Stimulated activated CD8-positive, alpha-beta memory T cell treated with anti-CD3 and anti-CD28 coated beads, Interleukin-4, amount 100 ng/mL, for 1 hour (primary cell): ENCODE measurements around the gene SDSL.

Experiments
- DNase-seq, 2 donors: peaks; one replicate each; pipeline ENCODE4 v3.0.0-alpha.2; 2020; ENCODE audit warnings: low read depth in 2 of 2, low spot score in 1 of 2

The SDSL gene, protein sequence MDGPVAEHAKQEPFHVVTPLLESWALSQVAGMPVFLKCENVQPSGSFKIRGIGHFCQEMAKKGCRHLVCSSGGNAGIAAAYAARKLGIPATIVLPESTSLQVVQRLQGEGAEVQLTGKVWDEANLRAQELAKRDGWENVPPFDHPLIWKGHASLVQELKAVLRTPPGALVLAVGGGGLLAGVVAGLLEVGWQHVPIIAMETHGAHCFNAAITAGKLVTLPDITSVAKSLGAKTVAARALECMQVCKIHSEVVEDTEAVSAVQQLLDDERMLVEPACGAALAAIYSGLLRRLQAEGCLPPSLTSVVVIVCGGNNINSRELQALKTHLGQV

DNA sequence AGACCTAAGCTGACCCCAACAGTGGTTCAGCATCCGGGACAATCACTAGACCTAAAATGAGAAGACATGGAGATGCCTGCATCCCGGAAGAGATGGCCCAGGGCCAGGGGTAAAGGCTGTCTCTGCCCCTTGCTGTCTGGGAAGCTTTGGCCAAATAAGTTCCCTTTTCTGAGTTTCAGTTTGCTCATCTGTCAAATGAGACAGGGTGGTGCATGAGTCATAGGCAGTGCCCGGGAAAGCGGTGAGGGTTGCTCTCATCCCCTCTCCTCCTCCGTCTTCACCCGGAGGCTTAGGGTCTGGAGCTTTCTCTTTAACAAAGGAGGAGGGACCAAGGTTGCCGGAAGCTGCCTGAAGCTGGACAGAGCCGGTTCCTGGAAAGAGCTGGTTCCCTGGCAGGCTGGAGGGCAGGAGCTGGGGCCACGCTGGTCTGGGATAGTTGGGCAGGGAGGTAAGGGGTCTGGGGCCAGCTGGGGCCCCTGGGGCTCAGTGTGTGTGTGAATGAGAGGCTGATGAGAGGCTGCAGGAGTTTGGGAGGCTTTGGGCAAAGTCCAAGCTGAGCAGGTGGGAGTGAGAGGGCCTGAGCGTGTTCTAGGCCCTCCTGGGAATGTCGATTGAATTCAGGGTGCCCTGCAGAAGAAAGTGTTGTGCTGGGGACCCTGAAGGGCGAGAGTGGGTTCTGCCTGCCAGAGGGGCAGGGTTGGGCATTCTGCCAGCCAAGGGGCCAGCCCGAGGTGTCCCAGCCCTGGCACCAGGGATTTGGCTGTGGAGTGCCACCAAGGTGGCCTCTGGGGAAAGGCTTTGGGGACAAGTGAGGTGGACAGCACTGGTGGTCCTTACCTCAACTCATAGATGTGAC lies at the start of gene SDSL:
TSS of gene SDSL (plus strand) at position 351 of the 856 bp plus-strand sequence. CDS start 5,603 bp downstream, outside the sequence.
- DNase-seq = no peak

DNA sequence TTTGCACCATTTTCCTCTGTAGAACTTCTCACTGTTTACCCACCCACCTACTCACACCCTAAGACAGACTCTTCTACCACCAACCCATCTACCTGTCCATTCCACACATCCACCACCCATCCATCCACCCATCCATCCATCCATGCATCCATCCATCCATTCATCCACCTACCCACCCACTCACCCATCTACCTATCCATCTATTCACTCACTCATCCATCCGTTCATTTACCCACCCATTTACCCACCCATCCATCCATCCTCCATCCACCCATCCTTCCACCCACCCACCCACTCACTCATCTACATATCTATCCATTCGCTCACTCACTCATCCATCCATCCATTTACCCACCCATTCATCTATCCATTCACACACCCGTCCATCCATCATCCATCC lies 48.7 kb upstream of the SDSL start:
- DNase-seq = no peak

DNA sequence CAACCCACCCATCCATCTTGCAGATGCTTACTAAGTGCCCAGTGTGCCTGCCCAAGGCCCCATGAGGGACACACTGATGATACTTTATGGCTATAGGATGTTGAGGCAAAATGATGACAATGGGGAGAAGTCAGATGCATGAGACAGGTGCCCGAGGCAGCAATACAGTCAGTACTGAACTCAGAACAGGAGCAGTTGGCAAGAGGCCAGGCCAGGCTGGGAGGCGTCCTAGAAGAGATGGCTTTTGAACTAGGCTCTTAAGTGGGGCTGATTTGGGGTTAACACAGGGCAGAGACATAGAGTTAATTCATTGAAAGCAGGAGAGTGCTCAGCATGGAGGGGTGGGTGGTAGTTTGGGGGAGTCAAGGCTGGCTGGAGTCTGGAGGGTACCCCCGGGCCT lies 48.2 kb upstream of the SDSL start:
- no peak for DNase-seq

DNA sequence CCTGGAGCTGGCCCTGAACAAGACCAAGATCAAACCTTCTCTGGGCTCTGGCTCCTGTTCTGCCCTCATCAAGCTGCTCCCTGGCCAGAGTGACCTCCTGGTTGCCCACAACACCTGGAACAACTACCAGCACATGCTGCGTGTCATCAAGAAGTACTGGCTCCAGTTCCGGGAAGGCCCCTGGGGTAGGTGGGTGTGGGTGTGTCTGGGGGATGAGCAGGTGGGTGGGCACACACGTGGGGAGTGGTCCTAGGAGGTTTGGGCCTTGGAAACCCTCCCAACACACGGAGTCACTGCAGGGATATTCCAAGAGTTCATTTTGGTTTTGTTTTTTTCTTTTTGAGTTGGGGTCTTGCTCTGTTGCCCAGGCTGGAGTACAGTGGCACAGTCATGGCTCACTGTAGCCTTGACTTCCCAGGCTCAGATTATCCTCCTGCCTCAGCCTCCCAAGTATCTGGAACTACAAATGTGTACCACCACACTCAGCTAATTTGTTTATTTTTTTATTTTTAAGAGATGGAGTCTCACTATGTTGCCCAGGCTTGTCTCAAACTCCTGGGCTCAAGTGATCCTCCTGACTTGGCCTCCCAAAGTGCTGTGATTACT lies 47.3 kb upstream of the SDSL start:
- DNase-seq = no peak

DNA sequence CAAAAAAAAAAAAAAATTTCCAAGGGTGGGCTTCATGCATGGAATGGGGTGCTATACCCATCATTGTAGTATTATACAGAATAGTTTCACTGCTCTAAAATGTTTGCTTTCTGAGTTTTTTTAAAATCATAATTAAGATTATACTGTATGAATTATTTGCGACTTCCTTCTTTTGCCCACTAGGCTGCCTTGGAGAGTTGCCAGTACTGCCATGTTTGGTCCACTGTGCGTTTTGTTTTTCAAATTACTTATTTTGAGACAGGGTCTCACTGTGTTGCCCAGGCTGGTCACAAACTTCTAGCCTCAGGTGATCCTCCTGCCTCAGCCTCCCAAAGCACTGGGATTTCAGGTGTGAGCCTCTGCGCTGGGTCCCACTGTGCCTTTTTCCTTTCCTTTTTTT lies 43.9 kb upstream of the SDSL start:
- DNase-seq = no peak

DNA sequence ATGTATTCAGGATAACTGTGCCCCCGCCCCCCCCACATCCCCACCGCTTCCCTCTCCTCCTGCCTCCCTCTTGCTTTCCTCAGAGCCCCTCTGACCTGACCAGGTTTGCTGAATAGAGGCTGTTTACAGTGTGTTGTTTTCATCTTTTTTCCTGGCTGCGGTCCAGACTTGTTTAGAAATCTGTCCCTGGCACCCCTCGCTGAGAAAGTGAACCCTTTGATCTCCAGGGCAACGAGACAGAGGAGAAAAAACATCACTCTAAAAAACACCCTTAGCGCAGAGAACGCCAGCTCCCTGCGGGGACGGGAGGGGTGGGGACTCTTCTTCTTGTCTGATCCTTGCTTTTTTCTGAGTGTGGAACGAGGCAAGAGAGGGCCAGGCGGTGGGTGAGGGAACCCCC lies 41.0 kb upstream of the SDSL start:
- no peak for DNase-seq

DNA sequence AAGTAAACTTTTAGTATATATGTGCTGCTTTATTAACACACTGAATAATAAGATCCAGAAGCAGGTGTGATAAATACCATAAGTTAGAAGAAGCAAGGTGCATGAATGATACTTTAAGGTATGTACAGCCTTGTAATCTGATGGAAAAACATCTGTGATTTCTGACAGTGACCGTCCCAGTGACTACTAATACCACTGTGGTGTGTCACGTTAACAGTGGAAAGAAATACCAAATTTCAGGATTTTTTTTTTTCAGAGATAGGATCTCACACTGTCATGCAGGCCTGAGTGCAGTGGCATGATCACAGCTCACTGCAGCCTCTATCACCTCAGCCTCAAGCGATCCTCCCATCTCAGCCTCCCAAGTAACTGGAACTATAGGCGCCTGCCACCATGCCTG lies 40.0 kb upstream of the SDSL start:
- no peak for DNase-seq

DNA sequence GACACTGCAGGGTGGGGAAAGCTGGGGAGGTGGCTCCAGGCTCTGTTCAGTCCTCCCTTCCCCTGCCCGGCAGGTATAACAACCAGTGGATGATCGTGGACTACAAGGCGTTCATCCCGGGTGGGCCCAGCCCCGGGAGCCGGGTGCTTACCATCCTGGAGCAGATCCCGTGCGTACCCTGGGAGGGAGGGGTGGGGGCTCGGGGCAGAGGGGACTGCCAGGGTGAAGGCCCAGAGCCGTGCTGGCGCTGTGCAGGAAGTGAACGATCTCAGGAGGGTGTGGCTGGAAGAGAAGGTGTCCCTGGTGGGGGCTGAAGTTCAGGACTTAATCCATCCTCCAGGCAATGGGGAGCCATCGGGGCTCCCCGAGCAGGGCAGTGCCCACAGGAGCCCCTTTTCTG lies 37.4 kb upstream of the SDSL start:
- DNase-seq = no peak

DNA sequence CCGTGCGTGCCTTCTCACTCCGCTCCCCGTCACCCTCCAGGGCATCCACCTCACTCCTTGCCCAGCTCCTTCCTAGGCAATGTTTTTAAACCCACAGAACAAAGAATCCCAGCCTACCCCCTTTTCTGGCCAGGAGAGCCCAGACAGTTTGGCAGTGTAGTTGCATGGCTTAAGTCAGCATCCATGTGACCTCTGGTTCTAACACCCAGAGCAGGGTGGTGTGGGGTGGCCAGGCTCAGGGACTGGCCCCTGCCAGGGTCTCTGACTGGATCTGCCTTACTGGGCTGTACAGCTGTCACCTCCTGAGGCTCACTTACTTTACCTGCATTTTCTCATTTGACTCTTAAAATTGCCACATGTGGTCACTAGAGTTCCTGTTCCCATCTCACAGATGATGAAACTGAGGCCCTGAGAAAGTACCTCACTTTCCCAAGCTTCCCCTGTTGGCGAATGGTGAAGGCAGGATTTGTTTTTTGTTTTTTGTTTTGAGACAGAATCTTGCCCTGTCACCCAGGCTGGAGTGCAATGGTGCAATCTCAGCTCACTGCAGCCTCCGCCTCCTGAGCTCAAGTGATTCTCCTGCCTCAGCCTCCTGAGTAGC lies 36.8 kb upstream of the SDSL start:
- no peak for DNase-seq

- DNase-seq = no peak
Measured at GRCh38 chr12:113386866-113387566, 35.2 kb upstream of the SDSL start.

DNA sequence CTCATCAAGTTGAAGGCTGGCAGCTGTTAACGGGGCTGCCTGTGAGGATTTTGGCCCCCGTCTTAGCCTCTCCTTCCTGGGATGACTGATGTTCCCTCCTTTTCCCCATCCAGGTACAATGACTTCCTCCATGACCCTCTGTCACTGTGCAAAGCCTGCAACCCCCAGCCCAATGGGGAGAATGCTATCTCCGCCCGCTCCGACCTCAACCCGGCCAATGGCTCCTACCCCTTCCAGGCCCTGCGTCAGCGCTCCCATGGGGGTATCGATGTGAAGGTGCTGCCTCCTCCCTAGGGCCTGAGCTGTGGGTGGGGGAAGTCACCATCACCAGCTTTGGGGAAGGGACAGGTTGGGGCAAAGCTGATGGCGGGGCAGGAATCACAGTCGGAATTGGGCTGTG lies 34.5 kb upstream of the SDSL start:
- no peak for DNase-seq

DNA sequence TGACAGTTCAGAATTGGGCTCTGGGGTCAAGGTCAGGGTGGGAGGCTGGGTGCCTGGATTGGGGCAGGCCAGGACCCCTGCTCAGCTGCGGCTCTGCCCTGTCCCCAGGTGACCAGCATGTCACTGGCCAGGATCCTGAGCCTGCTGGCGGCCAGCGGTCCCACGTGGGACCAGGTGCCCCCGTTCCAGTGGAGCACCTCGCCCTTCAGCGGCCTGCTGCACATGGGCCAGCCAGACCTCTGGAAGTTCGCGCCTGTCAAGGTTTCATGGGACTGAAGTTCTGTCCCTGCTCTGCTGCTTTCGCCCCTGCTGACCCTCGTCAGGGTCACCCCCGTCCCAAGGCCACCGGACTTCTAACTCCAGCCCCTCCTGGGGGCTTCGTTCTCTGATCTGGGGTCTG lies 33.8 kb upstream of the SDSL start:
- DNase-seq = no peak

DNA sequence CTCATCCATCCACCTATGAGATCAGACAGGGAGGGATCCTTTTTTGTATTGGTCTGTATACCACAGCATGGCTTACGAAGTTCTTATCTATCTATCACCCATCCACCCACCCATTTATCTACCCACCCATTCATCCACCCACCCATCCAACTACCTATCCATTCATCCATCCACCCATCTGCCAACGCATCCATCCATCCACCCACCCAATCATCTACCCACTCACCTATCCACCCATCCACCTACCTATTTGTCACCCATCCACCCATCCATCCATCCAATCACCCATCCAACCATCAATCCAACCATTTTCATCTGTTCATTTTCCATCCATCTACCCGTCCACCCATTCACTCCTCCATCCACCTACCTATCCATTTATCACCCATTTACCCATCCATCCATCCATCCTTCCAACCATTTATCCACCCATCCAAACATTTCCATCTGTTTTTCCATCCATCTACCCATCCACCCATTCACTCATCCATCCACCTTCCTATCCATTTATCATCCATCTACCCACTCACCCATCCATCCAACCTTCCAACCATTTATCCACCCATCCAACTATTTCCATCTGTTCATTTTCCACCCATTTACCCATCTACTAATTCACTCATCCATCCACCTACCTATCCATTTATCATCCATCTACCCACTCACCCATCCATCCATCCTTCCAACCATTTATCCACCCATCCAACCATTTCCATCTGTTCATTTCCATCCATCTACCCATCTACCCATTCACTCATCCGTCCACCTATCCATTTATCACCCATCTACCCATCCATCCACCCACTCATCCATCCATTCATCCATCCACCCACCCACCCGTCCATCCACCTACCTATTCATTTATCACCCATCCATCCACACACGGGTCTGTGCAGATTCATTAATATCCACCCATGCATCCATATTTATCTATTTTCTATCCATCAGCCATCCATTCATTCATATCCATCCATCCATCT lies 31.8 kb upstream of the SDSL start:
- DNase-seq = no peak

DNA sequence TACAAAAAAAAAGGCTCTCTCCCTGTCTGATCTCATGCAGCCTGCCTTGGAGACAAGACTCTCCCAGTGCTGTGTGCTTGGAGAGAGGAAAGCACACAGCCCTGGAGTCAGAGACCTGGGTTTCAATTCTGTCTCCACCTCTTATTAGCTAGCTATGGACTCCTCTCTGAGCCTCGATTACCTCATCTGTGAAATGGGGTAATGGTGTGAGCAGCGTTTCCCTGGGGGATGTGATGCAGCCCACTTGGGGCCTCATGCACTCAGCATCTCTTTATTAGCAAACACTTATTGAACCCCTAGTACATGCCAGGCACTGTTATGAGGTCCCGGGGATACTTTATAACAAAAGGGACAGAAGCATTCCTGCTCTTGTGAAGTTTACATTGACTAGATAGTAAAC lies 31.0 kb upstream of the SDSL start:
- no peak for DNase-seq

GRCh38 chr12:113391650-113392337 lies 30.4 kb upstream of the SDSL start:
- DNase-seq = no peak

- DNase-seq = no peak
Measured at GRCh38 chr12:113392520-113392919, 29.7 kb upstream of the SDSL start.

DNA sequence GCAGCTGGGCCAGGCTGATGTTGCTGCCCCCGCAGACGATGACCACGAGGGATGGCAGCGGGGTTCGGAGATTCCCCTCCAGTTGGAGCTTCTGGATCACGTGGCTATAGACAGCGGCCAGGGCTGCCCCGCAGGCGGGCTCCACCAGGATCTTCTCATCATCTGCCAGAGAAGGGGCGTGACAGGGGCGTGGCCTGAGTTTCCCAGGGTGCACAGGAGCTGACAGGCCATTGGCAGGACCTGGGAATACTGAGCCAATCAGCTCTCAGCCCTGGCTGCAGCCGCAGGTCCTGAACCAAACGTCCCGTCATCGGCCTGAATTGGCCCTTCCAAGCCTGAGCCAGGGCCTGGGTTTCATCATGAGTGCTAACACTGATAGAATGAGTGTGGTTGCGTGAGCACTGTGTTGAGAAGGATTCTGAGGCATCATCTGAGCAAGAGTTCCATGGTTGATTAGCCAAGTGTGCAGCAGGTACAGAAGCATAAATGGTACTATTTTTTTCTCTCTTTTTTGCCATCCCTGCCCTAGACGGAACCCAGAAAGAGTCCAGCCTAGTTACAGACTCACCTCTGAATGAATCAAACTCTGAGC lies 29.1 kb upstream of the SDSL start:
- DNase-seq = no peak

- DNase-seq = no peak
Measured at GRCh38 chr12:113393749-113394148, 28.4 kb upstream of the SDSL start.

DNA sequence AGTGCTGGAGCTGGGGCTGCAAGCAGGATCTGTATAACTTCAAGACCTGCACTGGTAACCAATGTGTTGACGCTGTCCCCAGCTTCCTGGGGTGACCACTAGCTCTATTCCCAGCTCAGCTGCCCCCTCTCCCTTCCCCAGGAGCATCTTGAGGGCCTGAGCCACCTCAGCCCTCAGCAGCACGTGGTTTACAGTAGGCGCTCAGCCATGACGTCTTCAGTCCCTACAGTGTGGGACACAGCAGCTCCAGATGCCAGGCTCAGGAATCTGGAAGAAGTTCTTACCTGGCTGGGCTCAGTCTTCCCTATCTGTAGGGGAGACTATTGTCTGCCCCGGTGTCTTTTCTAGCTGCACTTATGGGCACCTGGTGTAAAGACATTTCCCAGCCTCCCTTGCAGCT lies 27.1 kb upstream of the SDSL start:
- DNase-seq = no peak
